ENCODE results near the gene WASL. TPM values are rescaled to one million over a fixed set of nuclear protein-coding genes. Genes with fewer than 3 reads are reported as not detected.

WASL gene
- total RNA-seq, 4 donors from 2014 or later: 29.3 to 40.0 (median 29.7) TPM

- Histone ChIP-seq H3K27ac (no peak overlapping the region), H3K36me3 (no peaks in the 10 kb centered on the region), H3K27me3 (no peaks in the 10 kb centered on the region), H3K9me3 (no peaks in the 10 kb centered on the region), H3K4me3 (no peak overlapping the region), H3K4me1 (peaks cover 17% of the 10 kb centered on the region)
- no peak for DNase-seq (ENCODE audit: low spot score in 2 of 2)
- whole genome bisulfite sequencing: 58% methylated on average over 5 of the region's 5 CpGs
- no peak for TF ChIP-seq POLR2AphosphoS5 (IDR thresholded peaks at IDR 0.05)
- no peak for TF ChIP-seq POLR2A (IDR thresholded peaks at IDR 0.05)
- TF ChIP-seq EP300 (IDR thresholded peaks at IDR 0.05): no peak
- TF ChIP-seq CTCF (IDR thresholded peaks at IDR 0.05): no peak
Observed at GRCh38 chr7:123641901-123642300, 106.9 kb downstream of the WASL start.

- no peak overlapping the region for H3K27ac ChIP-seq
Observed at GRCh38 chr7:123640583-123640982, 108.2 kb downstream of the WASL start.

GRCh38 chr7:123639631-123640030 lies 109.2 kb downstream of the WASL start:
- WGBS: 78% methylated on average over 2 of the region's 2 CpGs
- H3K36me3 ChIP-seq: no peaks in the 10 kb centered on the region
- H3K4me3 ChIP-seq: no peak overlapping the region
- H3K4me1 ChIP-seq: peaks cover 13% of the 10 kb centered on the region
- no peak for TF ChIP-seq EP300 (IDR thresholded peaks at IDR 0.05)
- H3K9me3 ChIP-seq: no peaks in the 10 kb centered on the region
- H3K27me3 ChIP-seq: no peaks in the 10 kb centered on the region
- no peak for DNase-seq (ENCODE audit: low spot score in 2 of 2)
- H3K27ac ChIP-seq: no peak overlapping the region

More at GRCh38 chr7:123640583-123640982, 108.2 kb downstream of the WASL start:
- no peaks in the 10 kb centered on the region for H3K36me3 ChIP-seq
- H3K9me3 ChIP-seq: no peaks in the 10 kb centered on the region
- no peak for TF ChIP-seq EP300 (IDR thresholded peaks at IDR 0.05)
- TF ChIP-seq POLR2A (IDR thresholded peaks at IDR 0.05): no peak
- no peak for TF ChIP-seq CTCF (IDR thresholded peaks at IDR 0.05)
- TF ChIP-seq POLR2AphosphoS5 (IDR thresholded peaks at IDR 0.05): no peak
- DNase-seq (ENCODE audit: low spot score in 2 of 2): no peak
- H3K4me3 ChIP-seq: no peak overlapping the region
- no peaks in the 10 kb centered on the region for H3K27me3 ChIP-seq
- peaks cover 15% of the 10 kb centered on the region for H3K4me1 ChIP-seq

- 94% methylated on average over 2 of the region's 2 CpGs for WGBS
- DNase-seq (ENCODE audit: low spot score in 2 of 2): no peak
- no peaks in the 10 kb centered on the region for H3K36me3 ChIP-seq
- no peaks in the 10 kb centered on the region for H3K27me3 ChIP-seq
- no peaks in the 10 kb centered on the region for H3K4me1 ChIP-seq
- no peak overlapping the region for H3K4me3 ChIP-seq
- no peak overlapping the region for H3K27ac ChIP-seq
- H3K9me3 ChIP-seq: no peaks in the 10 kb centered on the region
- TF ChIP-seq CTCF (IDR thresholded peaks at IDR 0.05): no peak
Observed at GRCh38 chr7:123637878-123638277, 110.9 kb downstream of the WASL start.

- WGBS: 41% methylated on average over 3 of the region's 3 CpGs
- no peaks in the 10 kb centered on the region for H3K9me3 ChIP-seq
- no peak for TF ChIP-seq POLR2A (IDR thresholded peaks at IDR 0.05)
- no peak for TF ChIP-seq CTCF (IDR thresholded peaks at IDR 0.05)
- TF ChIP-seq POLR2AphosphoS5 (IDR thresholded peaks at IDR 0.05): no peak
- no peak for TF ChIP-seq EP300 (IDR thresholded peaks at IDR 0.05)
- H3K4me3 ChIP-seq: no peak overlapping the region
- H3K27ac ChIP-seq: no peak overlapping the region
- no peaks in the 10 kb centered on the region for H3K27me3 ChIP-seq
- H3K4me1 ChIP-seq: no peaks in the 10 kb centered on the region
- no peak for DNase-seq (ENCODE audit: low spot score in 2 of 2)
- H3K36me3 ChIP-seq: no peaks in the 10 kb centered on the region
Observed at GRCh38 chr7:123637203-123637602, 111.6 kb downstream of the WASL start.
